Stimulated activated CD8-positive, alpha-beta memory T cell treated with anti-CD3 and anti-CD28 coated beads, Interleukin-2, amount 100 ng/mL, for 48 hours (primary cell): Measurements from ENCODE around the gene NAT9.

Experiments used
- DNase-seq, 2 donors: peaks; one replicate each; pipeline ENCODE4 v3.0.0-alpha.2; 2020; ENCODE audit warnings: low read depth in 2 of 2

NAT9 gene

DNA sequence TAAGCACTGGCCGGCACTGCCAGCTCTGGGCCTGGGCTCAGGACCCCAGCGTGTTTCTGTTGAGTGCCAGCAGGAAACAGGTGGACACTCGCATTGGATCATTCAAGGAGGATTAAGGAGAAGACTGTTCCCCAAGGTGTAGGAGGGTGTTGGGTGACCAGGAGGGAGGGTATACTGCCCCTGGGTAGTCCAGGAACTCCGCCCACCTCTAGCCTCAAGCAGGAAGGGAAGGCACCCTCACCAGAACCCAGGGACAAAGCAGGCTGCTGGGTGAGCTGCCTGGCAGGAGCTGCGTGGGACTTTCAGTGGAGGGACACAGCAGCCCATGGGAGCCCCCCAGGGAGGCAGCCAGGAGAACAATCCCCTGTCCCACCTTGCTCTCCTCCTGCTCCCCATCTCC, 46.8 kb downstream of the NAT9 start:
- no peak for DNase-seq

DNA sequence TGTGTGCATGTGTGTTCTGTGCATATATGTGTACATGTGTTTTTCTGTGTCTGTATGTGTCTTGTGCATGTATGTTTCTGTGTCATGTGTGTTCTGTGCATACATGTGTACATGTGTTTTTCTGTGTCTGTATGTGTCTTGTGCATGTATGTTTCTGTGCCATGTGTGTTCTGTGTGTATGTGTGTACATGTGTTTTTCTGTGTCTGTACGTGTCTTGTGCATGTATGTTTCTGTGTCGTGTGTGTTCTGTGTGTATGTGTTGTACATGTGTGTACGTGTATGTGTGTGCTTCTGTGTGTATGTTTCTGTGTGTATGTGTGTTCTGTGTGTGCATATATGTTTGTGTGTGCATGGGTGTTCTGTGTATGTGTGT, 47.5 kb downstream of the NAT9 start:
- DNase-seq = no peak

DNA sequence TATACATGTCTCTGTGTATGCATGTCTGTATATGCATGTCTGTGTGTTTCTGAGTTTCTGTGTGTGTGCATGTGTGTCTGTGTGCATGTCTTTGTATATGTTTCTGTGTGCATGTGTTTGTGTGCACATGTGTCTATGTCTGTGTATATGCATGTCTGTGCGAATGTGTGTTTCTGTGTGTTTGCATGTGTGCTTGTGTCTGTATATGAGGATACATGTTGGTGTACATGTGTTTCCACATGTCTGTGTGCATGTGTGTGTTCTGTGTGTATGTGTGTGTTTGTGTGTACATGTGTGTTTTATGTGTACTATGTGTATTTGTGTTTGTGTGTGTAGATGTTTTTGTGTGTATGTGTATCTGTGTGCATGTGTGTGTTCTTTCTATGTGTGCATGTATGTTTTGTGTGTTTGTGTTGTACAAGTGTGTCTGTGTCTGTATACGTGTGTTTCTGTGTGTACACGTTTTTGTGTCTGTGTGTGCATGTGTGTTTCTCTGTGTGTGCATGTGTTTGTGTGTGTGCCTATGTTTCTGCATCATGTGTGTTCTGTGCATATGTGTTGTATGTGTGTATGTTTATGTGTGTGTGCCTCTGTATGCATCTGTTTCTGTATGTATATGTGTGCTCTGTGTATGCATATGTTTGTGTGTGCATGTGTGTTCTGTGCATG, 48.0 kb downstream of the NAT9 start:
- DNase-seq = no peak

DNA sequence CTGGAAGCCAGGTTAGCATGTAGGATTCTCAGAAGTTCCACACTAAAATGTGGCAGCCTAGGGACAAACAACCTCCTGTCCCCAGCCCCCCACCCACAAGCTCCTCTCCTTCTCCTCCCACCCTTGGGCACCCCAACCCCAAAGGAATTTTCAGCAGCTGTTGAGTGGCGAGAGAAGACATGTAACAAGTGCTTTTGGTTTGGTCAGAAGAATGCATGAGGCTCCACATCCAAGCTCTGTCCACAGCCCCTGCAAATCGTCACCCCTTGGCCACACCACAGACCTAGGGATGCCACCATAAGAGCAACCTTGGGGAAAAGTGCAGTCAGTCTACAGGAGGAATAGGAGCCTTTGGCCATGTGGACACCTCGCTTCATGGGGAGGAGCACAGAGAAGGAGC, 51.0 kb downstream of the NAT9 start:
- no peak for DNase-seq

DNA sequence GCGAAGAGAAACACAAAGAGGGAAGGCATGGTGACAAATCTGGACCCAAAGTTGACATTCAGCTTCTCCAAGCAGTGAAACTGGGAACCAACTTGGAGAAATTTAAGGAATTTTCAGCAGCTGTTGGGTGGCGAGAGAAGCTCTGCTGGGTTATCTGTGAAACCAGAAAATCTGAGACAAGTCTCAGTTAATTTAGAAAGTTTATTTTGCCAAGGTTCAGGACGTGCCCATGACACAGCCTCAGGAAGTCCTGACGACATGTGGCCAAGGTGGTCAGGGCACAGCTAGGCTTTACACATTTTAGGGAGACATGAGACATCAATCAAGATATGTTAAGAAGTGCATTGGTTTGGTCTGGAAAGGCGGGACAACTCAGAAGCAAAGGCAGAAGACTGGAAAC, 52.3 kb downstream of the NAT9 start:
- DNase-seq = no peak

DNA sequence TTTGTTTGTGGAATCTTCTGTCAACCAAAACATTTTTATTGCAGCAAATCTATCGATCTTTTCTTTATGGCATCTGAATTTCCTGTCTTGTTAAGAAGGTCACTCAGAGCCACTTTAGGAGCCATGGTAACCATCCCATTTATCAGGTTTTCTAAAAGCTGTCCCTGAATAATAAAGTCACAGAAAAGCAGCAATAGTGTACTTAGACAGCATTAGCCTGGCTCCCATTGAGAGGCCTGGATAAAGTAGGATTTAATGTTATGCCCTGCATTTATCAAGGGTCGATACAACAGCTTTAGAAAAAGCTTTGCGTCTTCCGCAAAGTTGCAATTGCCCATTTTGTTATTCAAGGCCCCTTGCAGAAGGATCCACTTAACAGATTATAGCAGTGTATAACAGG, 53.4 kb downstream of the NAT9 start:
- no peak for DNase-seq
